ENCODE data around the gene RAPGEF4. TPM values are rescaled to one million over a fixed set of nuclear protein-coding genes. Genes with fewer than 3 reads are reported as not detected.
A peak's percentile ranks its signal among the peaks of the same experiment; 100 is the strongest.

RAPGEF4 gene
- total RNA-seq, 4 donors from 2014 or later, result 2.5 to 7.9 (median 4.6) TPM

DNA sequence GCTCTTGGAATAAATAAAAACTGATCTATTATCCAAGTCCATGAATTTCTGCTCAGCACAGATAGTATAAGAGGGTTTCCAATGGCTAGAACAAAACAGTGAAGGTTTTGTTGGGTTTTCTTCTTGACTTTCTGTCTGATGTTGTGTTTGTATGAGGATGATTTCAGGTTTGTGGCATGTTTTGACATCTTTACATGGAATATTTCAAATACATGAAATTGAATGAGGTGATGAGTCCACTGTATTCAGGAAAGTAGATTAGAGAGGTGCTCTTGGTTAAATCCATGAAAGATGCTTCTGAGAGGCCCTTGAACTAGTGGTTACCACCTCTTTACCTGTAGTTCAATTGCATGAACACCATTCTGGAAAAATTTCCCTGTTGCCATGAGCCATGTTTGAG is 84.3 kb downstream of the RAPGEF4 start:
- Histone ChIP-seq H3K27ac (no peak overlapping the region), H3K27me3 (no peaks in the 10 kb centered on the region), H3K36me3 (no peaks in the 10 kb centered on the region), H3K4me3 (no peak overlapping the region), H3K4me1 (no peaks in the 10 kb centered on the region), H3K9me3 (no peaks in the 10 kb centered on the region)
- ATAC-seq, result no peak
- TF ChIP-seq POLR2AphosphoS5 (IDR thresholded peaks at IDR 0.05), result no peak
- no peak for TF ChIP-seq EP300 (IDR thresholded peaks at IDR 0.05)
- TF ChIP-seq, protein P1, sequence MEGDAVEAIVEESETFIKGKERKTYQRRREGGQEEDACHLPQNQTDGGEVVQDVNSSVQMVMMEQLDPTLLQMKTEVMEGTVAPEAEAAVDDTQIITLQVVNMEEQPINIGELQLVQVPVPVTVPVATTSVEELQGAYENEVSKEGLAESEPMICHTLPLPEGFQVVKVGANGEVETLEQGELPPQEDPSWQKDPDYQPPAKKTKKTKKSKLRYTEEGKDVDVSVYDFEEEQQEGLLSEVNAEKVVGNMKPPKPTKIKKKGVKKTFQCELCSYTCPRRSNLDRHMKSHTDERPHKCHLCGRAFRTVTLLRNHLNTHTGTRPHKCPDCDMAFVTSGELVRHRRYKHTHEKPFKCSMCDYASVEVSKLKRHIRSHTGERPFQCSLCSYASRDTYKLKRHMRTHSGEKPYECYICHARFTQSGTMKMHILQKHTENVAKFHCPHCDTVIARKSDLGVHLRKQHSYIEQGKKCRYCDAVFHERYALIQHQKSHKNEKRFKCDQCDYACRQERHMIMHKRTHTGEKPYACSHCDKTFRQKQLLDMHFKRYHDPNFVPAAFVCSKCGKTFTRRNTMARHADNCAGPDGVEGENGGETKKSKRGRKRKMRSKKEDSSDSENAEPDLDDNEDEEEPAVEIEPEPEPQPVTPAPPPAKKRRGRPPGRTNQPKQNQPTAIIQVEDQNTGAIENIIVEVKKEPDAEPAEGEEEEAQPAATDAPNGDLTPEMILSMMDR (IDR thresholded peaks at IDR 0.05), result no peak
- no peak for TF ChIP-seq POLR2A (IDR thresholded peaks at IDR 0.05)

DNA sequence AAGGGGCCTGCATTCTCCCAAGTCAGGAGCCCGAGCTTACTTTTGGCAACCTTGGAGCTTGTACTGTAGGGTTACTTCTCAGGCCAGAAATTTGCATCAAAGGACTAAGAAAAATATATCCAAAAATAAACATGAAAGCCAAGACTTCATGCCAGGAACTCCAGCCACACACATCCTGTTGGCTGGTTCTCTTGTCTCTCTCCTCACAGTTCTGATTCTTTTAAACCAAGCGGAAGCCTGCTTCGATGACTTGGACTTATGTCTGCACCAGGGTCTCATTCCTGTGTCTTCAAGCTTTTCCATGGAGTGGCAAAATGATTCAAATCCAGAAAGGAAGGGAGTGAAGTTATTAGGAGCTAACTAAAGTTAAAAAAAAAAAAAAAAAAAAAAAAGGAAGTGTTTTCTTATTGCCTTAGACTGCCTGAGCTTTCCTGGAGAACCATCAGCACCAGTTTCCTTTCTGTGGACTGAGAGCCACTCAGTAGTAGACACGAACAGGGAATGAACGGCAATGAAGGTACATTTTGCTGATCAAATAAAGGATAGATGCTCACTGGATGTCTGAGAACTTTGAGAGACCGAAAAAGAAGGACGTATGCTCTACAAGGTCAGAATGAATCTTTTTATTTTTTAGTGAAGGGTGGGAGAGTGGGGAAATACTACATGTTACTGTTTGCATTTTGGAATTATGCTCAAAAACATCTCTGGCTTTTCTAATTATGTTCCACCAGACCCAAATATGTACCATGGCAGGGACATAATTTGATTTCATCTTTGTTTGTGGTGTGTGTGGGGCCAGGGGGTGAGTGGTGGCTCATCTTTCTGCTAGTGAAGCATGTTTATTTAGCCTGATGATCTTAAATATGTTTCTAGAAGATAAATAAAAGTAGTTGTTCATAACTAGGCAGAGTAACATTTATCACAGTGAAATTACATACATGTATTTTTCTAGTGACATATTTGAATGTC is 86.0 kb downstream of the RAPGEF4 start:
- Histone ChIP-seq H3K4me3 (peak overlapping the region in 1 of 2 donors; percentile 24), H3K27ac (peak overlapping the region in 2 of 4 donors; percentile 54 to 55), H3K9me3 (no peaks in the 10 kb centered on the region), H3K4me1 (no peaks in the 10 kb centered on the region), H3K27me3 (no peaks in the 10 kb centered on the region), H3K36me3 (no peaks in the 10 kb centered on the region)
- WGBS, 2 donors (ENCODE audit: low coverage in 1 of 2), result 79 to 81% methylated on average over 6 to 7 of the region's 7 CpGs
- TF ChIP-seq POLR2A (IDR thresholded peaks at IDR 0.05) (no peak), POLR2AphosphoS5 (IDR thresholded peaks at IDR 0.05) (no peak), EP300 (IDR thresholded peaks at IDR 0.05) (no peak)
- TF ChIP-seq, protein P1 (IDR thresholded peaks at IDR 0.05), result no peak
- peak; percentile 36 for ATAC-seq

DNA sequence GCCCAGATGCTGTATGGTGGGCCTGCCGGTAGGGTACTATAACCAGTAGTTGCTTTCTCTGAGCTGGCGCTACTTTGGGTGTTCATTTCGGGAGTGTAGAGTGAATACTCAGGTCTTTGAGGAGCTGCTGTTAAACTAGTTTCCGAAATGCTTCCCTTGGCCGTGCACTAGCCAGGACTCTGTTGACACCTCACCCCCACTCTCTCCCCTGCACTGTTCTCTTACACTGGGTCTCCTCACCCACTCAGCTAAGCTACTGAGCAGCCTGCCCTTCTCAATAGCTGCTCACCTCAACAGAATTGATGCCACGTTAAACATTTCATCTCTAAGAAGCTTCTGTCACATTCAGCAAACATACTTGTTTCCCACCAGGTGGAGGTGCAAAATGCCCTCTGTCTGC is 86.9 kb downstream of the RAPGEF4 start:
- Histone ChIP-seq H3K36me3 (no peaks in the 10 kb centered on the region), H3K27ac (peak overlapping the region in 2 of 4 donors; percentile 54 to 55), H3K9me3 (no peaks in the 10 kb centered on the region), H3K4me1 (no peaks in the 10 kb centered on the region), H3K27me3 (no peaks in the 10 kb centered on the region), H3K4me3 (peak overlapping the region; percentile 6 to 24)
- ATAC-seq, result no peak
- WGBS, 2 donors (ENCODE audit: low coverage in 1 of 2), result 83 to 91% methylated on average over 6 of the region's 6 CpGs
- TF ChIP-seq POLR2A (IDR thresholded peaks at IDR 0.05) (no peak), EP300 (IDR thresholded peaks at IDR 0.05) (no peak), POLR2AphosphoS5 (IDR thresholded peaks at IDR 0.05) (no peak)
- TF ChIP-seq, protein P1 (IDR thresholded peaks at IDR 0.05), result no peak

DNA sequence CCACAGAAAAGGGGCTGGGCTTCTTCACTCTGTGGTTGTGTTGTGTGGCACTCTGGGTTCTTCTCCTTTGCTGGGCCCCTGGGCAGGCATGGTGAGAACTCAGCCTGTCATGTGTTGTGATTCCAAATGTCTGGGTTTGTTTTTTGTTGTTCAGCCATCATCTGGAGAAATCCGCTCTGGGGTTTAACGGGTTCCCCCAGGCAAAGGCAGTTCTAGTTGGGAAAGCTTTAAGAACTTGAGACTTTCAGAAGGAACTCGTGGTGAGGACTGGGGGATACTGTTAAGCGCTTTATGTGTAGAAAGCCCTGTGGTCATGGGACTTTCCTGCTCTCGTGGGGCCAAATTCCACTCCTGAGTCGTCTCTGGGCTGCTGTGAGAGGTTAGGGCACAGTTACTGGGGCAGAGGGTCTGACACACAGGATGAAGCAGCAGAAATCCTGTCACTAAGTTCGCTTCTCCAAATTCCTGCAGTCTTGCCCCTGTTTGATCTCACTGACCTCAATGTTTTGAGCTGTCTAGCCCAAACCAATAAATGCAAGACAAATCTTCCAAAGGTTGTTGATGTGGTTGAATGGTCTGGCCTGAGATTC is 87.7 kb downstream of the RAPGEF4 start:
- Histone ChIP-seq H3K4me1 (no peaks in the 10 kb centered on the region), H3K4me3 (peak overlapping the region in 1 of 2 donors; percentile 24), H3K9me3 (no peaks in the 10 kb centered on the region), H3K27ac (peak overlapping the region in 2 of 4 donors; percentile 35 to 54), H3K36me3 (no peaks in the 10 kb centered on the region), H3K27me3 (no peaks in the 10 kb centered on the region)
- TF ChIP-seq, protein P1 (IDR thresholded peaks at IDR 0.05), result no peak
- TF ChIP-seq POLR2A (IDR thresholded peaks at IDR 0.05) (no peak), POLR2AphosphoS5 (IDR thresholded peaks at IDR 0.05) (no peak), EP300 (IDR thresholded peaks at IDR 0.05) (no peak)
- WGBS, 2 donors (ENCODE audit: low coverage in 1 of 2), result 63 to 100% methylated on average over 2 to 5 of the region's 7 CpGs
- no peak for ATAC-seq

All from gastroesophageal sphincter (tissue), 4 donors.